Peyer's patch (tissue), 4 donors: ENCODE data around the gene UBE2J2. TPM values are rescaled to one million over a fixed set of nuclear protein-coding genes. Genes with fewer than 3 reads are reported as not detected.

Experiments used
- DNase-seq, 3 donors: peaks; one replicate each; pipeline ENCODE4 v3.0.0-alpha.2; 2017 to 2019
- H3K27ac ChIP-seq, 4 donors: fragments of 200-600 bp; sonication (generic); one replicate each; pipeline ENCODE4 v1.5.1; 2016 to 2019
- H3K27me3 ChIP-seq, 2 donors: fragments of 200-600 bp; sonication (generic); one replicate each; pipeline ENCODE4 v1.5.1; 2019
- H3K36me3 ChIP-seq, 3 donors: fragments of 200-600 bp; sonication (generic); one replicate each; pipeline ENCODE4 v1.5.1; 2016 to 2019
- H3K4me1 ChIP-seq, 4 donors: fragments of 200-600 bp; sonication (generic); one replicate each; pipeline ENCODE4 v1.5.1; 2016 to 2019
- H3K4me3 ChIP-seq, 4 donors: fragments of 200-600 bp; sonication (generic); 1 replicate in 3 of 4; 2 replicates in 1 of 4; pipeline ENCODE4 v1.5.1; 2016 to 2019; ENCODE audit warnings: mild to moderate bottlenecking in 1 of 4
- H3K9me3 ChIP-seq, 4 donors: fragments of 200-600 bp; sonication (generic); one replicate each; pipeline ENCODE4 v1.5.1; 2016 to 2019; ENCODE audit warnings: mild to moderate bottlenecking in 1 of 4
- POLR2A ChIP-seq, 2 donors: fragments of 450-650 bp; IDR thresholded peaks; one replicate each; pipeline ENCODE4 v1.5.1; 2017; ENCODE audit warnings: antibody characterized with exemption in 2 of 2, mild to moderate bottlenecking in 2 of 2, moderate library complexity in 2 of 2
- total RNA-seq, 4 donors: library from RNA; depleted of rRNA; stranded (reverse); fragments of >200 nt; gene quantifications; one replicate each; pipeline ENCODE4 v1.1.0, GENCODE V29; 2016
- TF ChIP-seq, protein P1 (sequence below), 6 experiments: fragments of 450-650 bp in 4 of 6; fragments of 200-600 bp in 2 of 6; sonication (generic) in 1 of 6; IDR thresholded peaks; one replicate each; pipeline ENCODE4 v1.5.1; 2017 to 2019; ENCODE audit warnings: antibody characterized with exemption in 6 of 6, mild to moderate bottlenecking in 3 of 6, moderate library complexity in 1 of 6

Gene UBE2J2
- total RNA-seq, 4 donors from 2014 or later: 25.6 to 64.2 (median 55.3) TPM

DNA sequence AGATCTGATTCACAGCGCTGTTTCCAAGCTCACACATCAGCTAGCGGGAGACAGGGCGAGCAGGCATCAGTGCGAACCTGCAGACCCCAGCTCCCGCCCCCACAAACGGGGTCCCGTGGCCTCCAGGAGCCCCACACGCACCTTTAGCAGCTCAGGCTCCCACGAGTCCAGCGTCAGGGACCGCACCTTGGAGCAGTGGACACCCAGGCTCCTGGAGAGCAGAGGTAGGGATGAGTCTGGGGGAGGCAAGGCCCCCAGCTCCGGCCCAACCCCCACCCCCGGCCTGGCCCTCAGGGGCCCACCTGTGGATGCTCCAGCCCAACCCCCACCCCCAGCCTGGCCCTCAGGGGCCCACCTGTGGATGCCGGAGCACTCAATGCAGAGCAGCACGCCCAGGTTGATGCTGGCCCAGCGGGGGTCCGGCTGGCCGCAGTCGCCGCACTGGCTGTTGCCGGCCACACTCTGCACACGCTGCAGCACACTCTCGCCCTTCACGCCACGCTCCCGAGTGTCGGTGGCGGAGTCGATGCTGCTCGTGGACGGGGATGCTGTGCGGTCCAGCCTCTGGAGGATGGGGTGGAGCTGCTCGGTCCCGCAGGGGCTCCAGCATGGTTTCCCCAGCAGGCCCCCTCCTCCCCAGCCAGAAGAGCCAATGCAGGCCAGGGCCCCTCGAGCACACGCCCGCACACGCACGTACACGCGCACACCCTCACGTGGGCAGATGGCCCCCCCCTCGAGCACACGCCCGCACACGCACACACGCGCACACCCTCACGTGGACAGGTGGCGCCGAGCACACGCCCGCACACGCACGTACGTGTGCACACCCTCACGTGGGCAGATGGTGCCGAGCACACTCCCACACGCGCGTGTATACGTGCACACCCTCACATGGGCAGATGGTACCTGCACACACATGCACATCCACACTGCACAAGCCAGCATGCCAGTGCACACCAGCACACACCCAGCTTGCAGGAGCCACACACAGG, 22.7 kb upstream of the UBE2J2 start:
- Histone ChIP-seq H3K27me3 (no peaks in the 10 kb centered on the region), H3K4me1 (peaks cover 0 to 8% (median 4%) of the 10 kb centered on the region in 4 donors), H3K27ac (no peak overlapping the region), H3K4me3 (no peak overlapping the region), H3K36me3 (peaks cover 0 to 33% (median 0%) of the 10 kb centered on the region in 3 donors), H3K9me3 (no peaks in the 10 kb centered on the region)
- TF ChIP-seq, protein P1, sequence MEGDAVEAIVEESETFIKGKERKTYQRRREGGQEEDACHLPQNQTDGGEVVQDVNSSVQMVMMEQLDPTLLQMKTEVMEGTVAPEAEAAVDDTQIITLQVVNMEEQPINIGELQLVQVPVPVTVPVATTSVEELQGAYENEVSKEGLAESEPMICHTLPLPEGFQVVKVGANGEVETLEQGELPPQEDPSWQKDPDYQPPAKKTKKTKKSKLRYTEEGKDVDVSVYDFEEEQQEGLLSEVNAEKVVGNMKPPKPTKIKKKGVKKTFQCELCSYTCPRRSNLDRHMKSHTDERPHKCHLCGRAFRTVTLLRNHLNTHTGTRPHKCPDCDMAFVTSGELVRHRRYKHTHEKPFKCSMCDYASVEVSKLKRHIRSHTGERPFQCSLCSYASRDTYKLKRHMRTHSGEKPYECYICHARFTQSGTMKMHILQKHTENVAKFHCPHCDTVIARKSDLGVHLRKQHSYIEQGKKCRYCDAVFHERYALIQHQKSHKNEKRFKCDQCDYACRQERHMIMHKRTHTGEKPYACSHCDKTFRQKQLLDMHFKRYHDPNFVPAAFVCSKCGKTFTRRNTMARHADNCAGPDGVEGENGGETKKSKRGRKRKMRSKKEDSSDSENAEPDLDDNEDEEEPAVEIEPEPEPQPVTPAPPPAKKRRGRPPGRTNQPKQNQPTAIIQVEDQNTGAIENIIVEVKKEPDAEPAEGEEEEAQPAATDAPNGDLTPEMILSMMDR (IDR thresholded peaks at IDR 0.05): no peak
- TF ChIP-seq POLR2A (IDR thresholded peaks at IDR 0.05): no peak
- DNase-seq: no peak

DNA sequence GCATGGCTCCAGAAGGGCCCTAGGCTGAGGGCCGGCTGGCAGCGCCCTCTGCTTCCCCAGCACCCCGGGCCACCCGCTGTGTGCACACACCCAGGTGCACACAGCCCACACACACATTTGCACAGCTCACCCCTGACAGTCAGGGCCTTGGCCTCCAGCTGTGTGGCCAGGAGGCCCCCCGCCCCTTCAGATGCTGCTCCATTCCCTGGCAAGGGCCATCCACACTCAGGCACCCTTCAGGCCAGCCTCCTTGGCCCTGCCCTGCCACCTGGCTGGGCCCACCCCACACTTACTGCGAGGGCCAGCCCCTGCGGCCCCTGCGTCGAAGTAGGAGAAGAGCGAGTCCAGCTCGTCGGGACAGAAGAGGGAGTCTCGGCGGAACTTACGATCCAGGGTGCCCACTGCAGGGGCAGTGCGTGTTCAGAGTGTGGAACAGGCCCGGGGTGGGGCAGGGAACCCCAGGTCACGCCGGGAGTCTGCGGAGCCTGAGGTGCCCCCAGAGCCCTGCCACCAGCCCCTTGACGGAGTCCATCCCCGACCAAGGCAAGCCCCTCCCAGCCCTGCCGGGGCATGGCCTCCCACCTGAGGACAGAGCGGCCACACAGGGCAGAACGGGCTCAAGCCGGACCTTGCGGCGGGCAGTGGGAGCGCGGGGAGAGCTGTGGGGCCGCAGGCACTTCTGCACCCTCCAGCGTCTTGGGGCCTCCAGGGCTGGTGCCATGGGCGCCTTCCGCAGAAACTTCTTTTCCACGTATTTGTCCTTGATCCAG, 21.7 kb upstream of the UBE2J2 start:
- Histone ChIP-seq H3K36me3 (peaks cover 0 to 33% (median 0%) of the 10 kb centered on the region in 3 donors), H3K27ac (no peak overlapping the region), H3K27me3 (no peaks in the 10 kb centered on the region), H3K4me3 (no peak overlapping the region), H3K4me1 (peaks cover 0 to 16% (median 5%) of the 10 kb centered on the region in 4 donors), H3K9me3 (no peaks in the 10 kb centered on the region)
- TF ChIP-seq POLR2A (IDR thresholded peaks at IDR 0.05): no peak
- TF ChIP-seq, protein P1 (IDR thresholded peaks at IDR 0.05): no peak
- DNase-seq: no peak

DNA sequence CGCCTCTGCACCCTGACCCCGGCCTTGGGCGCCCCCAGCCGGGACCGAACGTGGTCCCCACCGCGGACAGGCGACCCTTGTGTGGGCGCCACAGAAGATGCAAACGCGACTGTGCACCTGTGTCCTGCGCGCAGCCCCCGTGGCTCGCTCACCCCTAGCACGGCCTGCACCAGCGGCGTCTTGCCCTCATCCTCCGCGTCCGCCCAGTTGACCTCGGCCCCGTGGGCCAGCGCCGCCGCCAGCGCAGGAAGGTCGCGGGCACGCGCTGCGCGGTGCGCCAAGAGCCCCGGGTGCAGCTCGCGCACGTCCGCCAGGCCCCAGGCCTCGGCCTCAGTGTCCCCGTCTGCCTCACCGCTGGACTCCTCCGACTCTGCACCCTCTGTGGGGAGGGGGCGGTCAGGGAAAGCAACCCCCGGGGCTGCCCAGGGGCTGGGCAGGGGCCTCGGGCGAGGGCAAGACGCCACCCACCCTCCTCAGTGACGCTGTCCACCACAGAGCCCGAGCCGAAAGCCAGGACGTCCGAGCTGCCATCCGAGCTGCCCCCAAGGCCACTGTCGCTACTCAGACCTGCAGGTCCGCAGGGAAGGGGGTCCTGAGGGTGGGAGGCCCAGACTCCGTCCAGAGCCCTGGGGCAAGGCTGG, 20.7 kb upstream of the UBE2J2 start:
- DNase-seq: no peak
- H3K27ac ChIP-seq: no peak overlapping the region
- H3K9me3 ChIP-seq: no peaks in the 10 kb centered on the region
- H3K4me3 ChIP-seq: no peak overlapping the region
- no peaks in the 10 kb centered on the region for H3K27me3 ChIP-seq
- no peak for TF ChIP-seq POLR2A (IDR thresholded peaks at IDR 0.05)
- TF ChIP-seq, protein P1 (IDR thresholded peaks at IDR 0.05): no peak
- H3K36me3 ChIP-seq: peaks cover 0 to 33% (median 0%) of the 10 kb centered on the region in 3 donors
- peaks cover 0 to 16% (median 5%) of the 10 kb centered on the region in 4 donors for H3K4me1 ChIP-seq

DNA sequence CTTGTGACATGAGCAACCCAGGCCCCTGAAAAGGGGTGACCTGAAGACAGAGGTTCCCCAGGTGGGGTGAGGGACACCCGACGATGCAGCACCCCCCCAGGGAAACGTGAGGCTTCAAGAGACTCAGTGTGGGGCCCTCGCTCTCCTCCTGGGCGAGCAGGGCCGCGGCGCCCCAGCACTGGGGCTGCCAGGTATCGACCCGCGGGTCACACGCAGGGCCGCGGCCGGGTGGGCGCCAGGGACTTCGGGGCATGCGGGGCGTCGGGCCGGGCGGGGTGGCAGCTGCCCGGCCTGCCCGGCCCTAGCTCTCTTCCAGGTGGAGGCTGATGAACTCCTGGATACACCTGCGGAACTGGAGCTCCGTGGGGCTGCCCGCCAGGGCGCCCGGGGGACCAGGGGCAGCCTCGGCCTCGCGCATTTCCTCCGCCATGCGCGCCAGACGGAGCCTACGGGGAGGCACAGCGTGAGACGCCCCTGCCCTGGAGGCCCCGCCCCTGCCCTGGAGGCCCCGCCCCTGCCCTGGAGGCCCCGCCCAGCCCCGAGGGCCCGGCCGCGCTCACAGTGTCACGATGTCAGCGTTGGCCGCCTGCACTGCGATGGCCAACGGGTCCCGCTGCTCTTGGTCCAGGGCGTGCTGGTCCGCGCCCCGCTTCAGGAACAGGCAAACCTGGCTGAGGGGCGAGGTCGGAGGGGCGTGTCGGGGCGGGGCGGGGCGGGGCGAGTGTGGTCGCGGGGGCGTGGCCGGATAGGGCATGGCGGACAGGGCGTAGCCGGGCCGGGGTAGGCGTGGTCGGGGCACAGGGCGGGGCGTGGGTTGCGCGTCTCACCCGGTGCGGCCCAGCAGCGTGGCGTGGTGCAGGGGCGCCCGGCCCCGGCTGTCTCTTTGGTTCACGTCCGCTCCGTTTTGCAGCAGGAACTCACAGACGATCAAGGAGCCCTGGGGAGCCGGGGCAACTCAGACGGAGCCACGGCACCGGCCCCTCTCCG, 19.9 kb upstream of the UBE2J2 start:
- Histone ChIP-seq H3K9me3 (no peaks in the 10 kb centered on the region), H3K36me3 (peaks cover 0 to 33% (median 0%) of the 10 kb centered on the region in 3 donors)
- DNase-seq: no peak

More for the DNA sequence above, 19.9 kb upstream of the UBE2J2 start:
- TF ChIP-seq, protein P1 (IDR thresholded peaks at IDR 0.05): no peak
- no peak for TF ChIP-seq POLR2A (IDR thresholded peaks at IDR 0.05)
- H3K27ac ChIP-seq: no peak overlapping the region
- H3K27me3 ChIP-seq: no peaks in the 10 kb centered on the region
- H3K4me3 ChIP-seq: no peak overlapping the region
- peaks cover 0 to 16% (median 5%) of the 10 kb centered on the region in 4 donors for H3K4me1 ChIP-seq
